Breast epithelium (tissue), 3 donors: ENCODE data around the gene SRCAP.

ENCODE experiments used
- POLR2A ChIP-seq: fragments of 450-650 bp; IDR thresholded peaks from one replicate; pipeline ENCODE4 v1.6.1; 2016; ENCODE audit warnings: antibody characterized with exemption, mild to moderate bottlenecking, moderate library complexity
- POLR2AphosphoS5 ChIP-seq, 3 donors: sonication (generic); formaldehyde crosslinking; IDR thresholded peaks; one replicate each; pipeline ENCODE4 v1.6.1; 2017; ENCODE audit warnings: antibody characterized with exemption in 3 of 3
- TF ChIP-seq, protein P1 (sequence below), 3 donors: fragments of 450-650 bp; IDR thresholded peaks; one replicate each; pipeline ENCODE4 v1.5.1; 2016 to 2017; ENCODE audit warnings: antibody characterized with exemption in 3 of 3, mild to moderate bottlenecking in 3 of 3, moderate library complexity in 3 of 3

DNA sequence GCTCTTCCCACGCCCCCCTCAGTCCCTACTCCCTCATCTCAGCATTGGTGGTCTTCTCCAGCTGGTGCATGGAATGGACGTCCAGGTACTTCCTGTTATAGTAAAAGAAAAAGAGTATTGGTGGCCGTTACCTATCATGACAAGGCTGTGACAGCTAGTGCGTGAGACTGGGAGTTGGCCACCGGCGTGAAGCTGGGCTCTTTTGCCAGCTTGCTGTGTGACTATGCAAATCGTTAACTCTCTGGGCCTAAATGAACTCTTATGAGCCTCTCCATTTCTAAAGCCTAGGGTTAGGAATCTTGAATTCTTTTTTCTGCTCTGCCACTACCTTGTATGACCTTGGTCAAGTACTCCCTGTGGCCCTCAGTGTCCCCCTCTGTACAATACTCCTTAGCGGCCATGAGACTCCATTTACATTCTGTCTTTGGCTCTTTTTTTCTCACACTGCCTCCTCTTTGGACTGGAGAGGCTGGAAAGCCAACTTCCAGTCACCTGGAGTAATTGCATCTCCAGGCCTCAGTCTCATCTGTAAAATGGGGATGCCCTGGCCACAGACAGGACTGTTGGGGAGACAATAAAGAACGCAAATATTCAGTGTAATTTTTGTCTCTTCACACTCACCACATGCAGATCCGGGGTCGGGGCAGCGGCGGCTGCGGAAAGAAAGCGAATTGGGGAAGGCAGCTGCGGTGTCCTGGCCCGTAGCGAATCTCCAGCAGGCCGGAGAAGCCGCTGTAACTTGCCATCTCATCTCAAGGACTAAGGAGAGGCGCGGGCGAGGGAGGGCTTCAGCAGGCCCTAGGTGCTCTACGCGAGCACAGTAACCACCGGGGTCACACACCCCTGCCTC is 61.8 kb downstream of the SRCAP start:
- TF ChIP-seq, protein P1, sequence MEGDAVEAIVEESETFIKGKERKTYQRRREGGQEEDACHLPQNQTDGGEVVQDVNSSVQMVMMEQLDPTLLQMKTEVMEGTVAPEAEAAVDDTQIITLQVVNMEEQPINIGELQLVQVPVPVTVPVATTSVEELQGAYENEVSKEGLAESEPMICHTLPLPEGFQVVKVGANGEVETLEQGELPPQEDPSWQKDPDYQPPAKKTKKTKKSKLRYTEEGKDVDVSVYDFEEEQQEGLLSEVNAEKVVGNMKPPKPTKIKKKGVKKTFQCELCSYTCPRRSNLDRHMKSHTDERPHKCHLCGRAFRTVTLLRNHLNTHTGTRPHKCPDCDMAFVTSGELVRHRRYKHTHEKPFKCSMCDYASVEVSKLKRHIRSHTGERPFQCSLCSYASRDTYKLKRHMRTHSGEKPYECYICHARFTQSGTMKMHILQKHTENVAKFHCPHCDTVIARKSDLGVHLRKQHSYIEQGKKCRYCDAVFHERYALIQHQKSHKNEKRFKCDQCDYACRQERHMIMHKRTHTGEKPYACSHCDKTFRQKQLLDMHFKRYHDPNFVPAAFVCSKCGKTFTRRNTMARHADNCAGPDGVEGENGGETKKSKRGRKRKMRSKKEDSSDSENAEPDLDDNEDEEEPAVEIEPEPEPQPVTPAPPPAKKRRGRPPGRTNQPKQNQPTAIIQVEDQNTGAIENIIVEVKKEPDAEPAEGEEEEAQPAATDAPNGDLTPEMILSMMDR (IDR thresholded peaks at IDR 0.05), result no peak
- TF ChIP-seq POLR2AphosphoS5 (IDR thresholded peaks at IDR 0.05), result no peak
- TF ChIP-seq POLR2A, result no peak
